Astrocyte (in vitro differentiated cells and primary cell): ENCODE data around the gene S100A1. TPM values are rescaled to one million over a fixed set of nuclear protein-coding genes. Genes with fewer than 3 reads are reported as not detected.

ENCODE experiments used
- DNase-seq: peaks from one replicate; pipeline ENCODE4 v3.0.0-alpha.2; 2010; ENCODE audit warnings: low read depth
- FAIRE-seq: peaks from 2 replicates; lab custom pipeline; 2011; peaks lifted over from hg19 to GRCh38; lab: Jason Lieb, UNC
- H2AFZ ChIP-seq: 2 replicates; pipeline ENCODE4 v1.6.0; 2012; ENCODE audit warnings: low read depth, low read length, inconsistent platforms
- H3K27ac ChIP-seq: 2 replicates; pipeline ENCODE4 v1.5.1; 2011; ENCODE audit warnings: low read depth, low read length, inconsistent platforms
- H3K27me3 ChIP-seq: 2 replicates; pipeline ENCODE4 v1.6.0; 2011; ENCODE audit warnings: low read length, inconsistent platforms; ENCODE audit not compliant: insufficient read depth
- H3K36me3 ChIP-seq: 2 replicates; pipeline ENCODE4 v1.5.1; 2011; ENCODE audit warnings: low read length, inconsistent platforms; ENCODE audit not compliant: insufficient read depth
- H3K4me1 ChIP-seq: 2 replicates; pipeline ENCODE4 v1.5.1; 2011; ENCODE audit warnings: low read length, inconsistent platforms; ENCODE audit not compliant: insufficient read depth
- H3K4me2 ChIP-seq: 2 replicates; pipeline ENCODE4 v1.6.0; 2012; ENCODE audit warnings: low read length, inconsistent platforms
- H3K4me3 ChIP-seq: 2 replicates; pipeline ENCODE4 v1.5.1; 2011; ENCODE audit warnings: low read depth, mild to moderate bottlenecking, low read length, inconsistent platforms; ENCODE audit not compliant: insufficient read depth
- H3K79me2 ChIP-seq: 2 replicates; pipeline ENCODE4 v1.6.0; 2012; ENCODE audit warnings: mild to moderate bottlenecking, low read length, inconsistent platforms; ENCODE audit not compliant: insufficient read depth
- H3K9ac ChIP-seq: 2 replicates; pipeline ENCODE4 v1.6.0; 2012; ENCODE audit warnings: mild to moderate bottlenecking, low read length, inconsistent platforms
- H3K9me3 ChIP-seq: 2 replicates; pipeline ENCODE4 v1.5.1; 2012; ENCODE audit warnings: low read depth, mild to moderate bottlenecking, low read length, inconsistent platforms; ENCODE audit not compliant: insufficient read depth
- H4K20me1 ChIP-seq: 2 replicates; pipeline ENCODE4 v1.6.0; 2012; ENCODE audit warnings: low read length, inconsistent platforms; ENCODE audit not compliant: insufficient read depth
- H3K27ac Mint-ChIP-seq: one replicate; pipeline ENCODE4 v1.8.0; 2021; ENCODE audit warnings: mild to moderate bottlenecking, mixed read lengths; ENCODE audit not compliant: unreplicated experiment
- H3K27me3 Mint-ChIP-seq: one replicate; pipeline ENCODE4 v1.8.0; 2021; ENCODE audit warnings: low read depth, mixed read lengths; ENCODE audit not compliant: unreplicated experiment
- H3K36me3 Mint-ChIP-seq: one replicate; pipeline ENCODE4 v1.8.0; 2021; ENCODE audit warnings: low read depth, mixed read lengths; ENCODE audit not compliant: unreplicated experiment
- H3K4me1 Mint-ChIP-seq: one replicate; pipeline ENCODE4 v1.8.0; 2021; ENCODE audit warnings: low read depth, mixed read lengths; ENCODE audit not compliant: unreplicated experiment
- H3K4me3 Mint-ChIP-seq: one replicate; pipeline ENCODE4 v1.8.0; 2021; ENCODE audit warnings: mild to moderate bottlenecking, moderate library complexity, mixed read lengths; ENCODE audit not compliant: unreplicated experiment
- H3K9me3 Mint-ChIP-seq: one replicate; pipeline ENCODE4 v1.8.0; 2021; ENCODE audit warnings: mild to moderate bottlenecking, mixed read lengths; ENCODE audit not compliant: unreplicated experiment
- EZH2 ChIP-seq: IDR thresholded peaks from 2 replicates; pipeline ENCODE4 v1.6.1; 2012; ENCODE audit warnings: mild to moderate bottlenecking, low read length, inconsistent platforms; ENCODE audit not compliant: insufficient read depth
- total RNA-seq: library from RNA; stranded (reverse); gene quantifications from 2 replicates; pipeline ENCODE4 v1.2.1, GENCODE V29; 2021
- TF ChIP-seq, protein P1 (sequence below): IDR thresholded peaks from 2 replicates; pipeline ENCODE4 v1.5.1; 2011; ENCODE audit warnings: low read depth, mild to moderate bottlenecking, inconsistent platforms, low read length, moderate library complexity; ENCODE audit not compliant: insufficient read depth

Gene S100A1
- total RNA-seq, 1 donor from 2014 or later: 1.7 TPM

DNA sequence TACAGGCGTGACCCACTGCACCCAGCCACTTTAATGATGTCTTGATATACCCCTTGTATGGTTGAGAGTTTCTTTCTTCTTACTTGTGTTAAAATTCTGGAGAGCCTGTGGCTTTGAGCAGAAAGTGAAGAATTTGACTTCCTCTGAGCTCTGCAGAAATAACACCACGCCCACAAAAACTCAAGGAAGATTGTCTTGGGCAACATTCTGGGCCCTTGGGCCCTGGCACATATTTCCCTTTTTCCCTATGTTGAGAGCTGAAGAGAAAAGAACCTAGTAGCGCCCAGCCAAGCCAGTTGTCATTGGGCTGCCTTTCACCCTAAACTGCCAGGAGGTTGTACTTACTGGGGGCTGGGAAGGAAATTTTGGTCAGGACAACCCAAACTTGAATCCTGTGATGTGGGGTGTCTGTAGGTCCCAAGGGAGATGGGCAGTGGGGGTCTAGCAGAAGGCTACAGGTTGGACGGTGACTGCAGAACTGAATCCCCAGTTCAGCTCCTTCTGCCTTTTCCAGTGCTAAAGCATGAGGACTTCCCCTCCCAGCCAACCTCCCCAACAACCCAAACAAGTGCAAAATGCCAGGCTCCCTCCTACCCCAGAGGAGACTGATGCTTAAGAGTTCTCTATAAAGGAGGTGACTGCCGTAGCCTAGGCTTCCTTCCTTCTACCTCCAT lies 18.6 kb downstream of the S100A1 start:
- H3K36me3 Mint-ChIP-seq: peaks cover 22% of the 10 kb centered on the region
- no peak for DNase-seq
- H3K27ac Mint-ChIP-seq: peak overlapping the region; percentile 34
- no peaks in the 10 kb centered on the region for H3K9me3 Mint-ChIP-seq
- no peak for FAIRE-seq
- no peaks in the 10 kb centered on the region for H3K27me3 Mint-ChIP-seq
- Histone ChIP-seq H3K79me2 (peaks cover 26% of the 10 kb centered on the region), H3K36me3 (peaks cover 42% of the 10 kb centered on the region), H3K4me1 (no peaks in the 10 kb centered on the region), H3K27ac (no peak overlapping the region), H3K9me3 (no peaks in the 10 kb centered on the region), H3K4me3 (no peak overlapping the region), H3K4me2 (no peak overlapping the region), H3K9ac (no peak overlapping the region), H3K27me3 (no peaks in the 10 kb centered on the region), H2AFZ (no peak overlapping the region), H4K20me1 (peaks cover 37% of the 10 kb centered on the region)
- peaks cover 2% of the 10 kb centered on the region for H3K4me1 Mint-ChIP-seq
- TF ChIP-seq, protein P1, sequence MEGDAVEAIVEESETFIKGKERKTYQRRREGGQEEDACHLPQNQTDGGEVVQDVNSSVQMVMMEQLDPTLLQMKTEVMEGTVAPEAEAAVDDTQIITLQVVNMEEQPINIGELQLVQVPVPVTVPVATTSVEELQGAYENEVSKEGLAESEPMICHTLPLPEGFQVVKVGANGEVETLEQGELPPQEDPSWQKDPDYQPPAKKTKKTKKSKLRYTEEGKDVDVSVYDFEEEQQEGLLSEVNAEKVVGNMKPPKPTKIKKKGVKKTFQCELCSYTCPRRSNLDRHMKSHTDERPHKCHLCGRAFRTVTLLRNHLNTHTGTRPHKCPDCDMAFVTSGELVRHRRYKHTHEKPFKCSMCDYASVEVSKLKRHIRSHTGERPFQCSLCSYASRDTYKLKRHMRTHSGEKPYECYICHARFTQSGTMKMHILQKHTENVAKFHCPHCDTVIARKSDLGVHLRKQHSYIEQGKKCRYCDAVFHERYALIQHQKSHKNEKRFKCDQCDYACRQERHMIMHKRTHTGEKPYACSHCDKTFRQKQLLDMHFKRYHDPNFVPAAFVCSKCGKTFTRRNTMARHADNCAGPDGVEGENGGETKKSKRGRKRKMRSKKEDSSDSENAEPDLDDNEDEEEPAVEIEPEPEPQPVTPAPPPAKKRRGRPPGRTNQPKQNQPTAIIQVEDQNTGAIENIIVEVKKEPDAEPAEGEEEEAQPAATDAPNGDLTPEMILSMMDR: no peak
- no peak for TF ChIP-seq EZH2
- H3K4me3 Mint-ChIP-seq: no peak overlapping the region

GRCh38 chr1:153647346-153647714 lies 19.1 kb downstream of the S100A1 start:
- H3K9me3 ChIP-seq: no peaks in the 10 kb centered on the region
- FAIRE-seq: no peak
- no peak overlapping the region for H3K4me2 ChIP-seq
- peaks cover 32% of the 10 kb centered on the region for H4K20me1 ChIP-seq
- no peak overlapping the region for H3K4me3 ChIP-seq
- H3K9ac ChIP-seq: no peak overlapping the region
- Mint-ChIP-seq H3K9me3 (no peaks in the 10 kb centered on the region), H3K27me3 (no peaks in the 10 kb centered on the region), H3K36me3 (peaks cover 19% of the 10 kb centered on the region), H3K27ac (peak overlapping the region; percentile 34), H3K4me1 (peaks cover 2% of the 10 kb centered on the region), H3K4me3 (peak overlapping the region; percentile 54)
- TF ChIP-seq, protein P1: no peak
- no peak for TF ChIP-seq EZH2
- H3K27me3 ChIP-seq: no peaks in the 10 kb centered on the region
- H2AFZ ChIP-seq: no peak overlapping the region
- no peak for DNase-seq
- peaks cover 37% of the 10 kb centered on the region for H3K36me3 ChIP-seq
- no peak overlapping the region for H3K27ac ChIP-seq
- H3K79me2 ChIP-seq: peaks cover 21% of the 10 kb centered on the region
- H3K4me1 ChIP-seq: no peaks in the 10 kb centered on the region

DNA sequence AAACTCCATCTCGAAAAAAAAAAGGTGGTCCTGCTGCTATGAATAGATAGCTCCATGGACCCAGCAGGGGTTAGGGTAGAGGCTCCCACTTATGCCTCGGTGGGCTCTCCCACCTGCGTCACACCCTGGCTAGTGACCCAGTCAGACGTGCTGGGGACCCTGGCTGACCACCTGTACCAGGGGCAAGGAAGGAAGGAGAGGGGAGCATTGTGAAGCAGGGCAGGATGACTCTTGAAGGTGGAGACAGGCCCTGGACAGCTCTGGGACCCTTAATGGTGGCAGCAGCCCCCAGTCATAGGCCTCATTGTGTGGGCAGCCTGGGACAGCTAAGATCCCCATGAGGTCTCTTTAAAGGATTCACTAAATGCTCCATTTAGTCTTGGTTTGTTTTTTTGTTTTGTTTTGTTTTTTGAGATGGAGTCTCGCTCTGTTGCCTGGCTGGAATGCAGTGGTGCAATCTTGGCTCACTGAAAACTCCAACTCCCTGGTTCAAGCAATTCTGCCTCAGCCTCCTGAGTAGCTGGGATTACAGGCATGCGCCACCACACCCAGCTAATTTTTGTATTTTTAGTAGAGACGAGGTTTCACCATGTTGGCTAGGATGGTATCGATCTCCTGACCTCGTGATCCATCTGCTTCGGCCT lies 19.9 kb downstream of the S100A1 start:
- no peak overlapping the region for H3K27ac ChIP-seq
- no peaks in the 10 kb centered on the region for H3K9me3 ChIP-seq
- no peak for DNase-seq
- TF ChIP-seq, protein P1: no peak
- TF ChIP-seq EZH2: no peak
- H3K4me2 ChIP-seq: no peak overlapping the region
- no peak overlapping the region for H2AFZ ChIP-seq
- H3K79me2 ChIP-seq: peaks cover 15% of the 10 kb centered on the region
- H3K4me1 Mint-ChIP-seq: peaks cover 8% of the 10 kb centered on the region
- no peaks in the 10 kb centered on the region for H3K27me3 Mint-ChIP-seq
- peak overlapping the region; percentile 83 for H3K27ac Mint-ChIP-seq
- H3K4me1 ChIP-seq: peaks cover 4% of the 10 kb centered on the region
- peaks cover 29% of the 10 kb centered on the region for H4K20me1 ChIP-seq
- H3K4me3 ChIP-seq: no peak overlapping the region
- H3K36me3 ChIP-seq: peaks cover 29% of the 10 kb centered on the region
- FAIRE-seq: no peak
- H3K9ac ChIP-seq: no peak overlapping the region
- H3K4me3 Mint-ChIP-seq: peak overlapping the region; percentile 45
- peaks cover 16% of the 10 kb centered on the region for H3K36me3 Mint-ChIP-seq
- no peaks in the 10 kb centered on the region for H3K27me3 ChIP-seq
- no peaks in the 10 kb centered on the region for H3K9me3 Mint-ChIP-seq
